Endodermal cell (in vitro differentiated cells): ENCODE results near the gene MBD5. TPM values are rescaled to one million over a fixed set of nuclear protein-coding genes. Genes with fewer than 3 reads are reported as not detected.
A peak's percentile ranks its signal among the peaks of the same experiment; 100 is the strongest.

ENCODE experiments used
- DNase-seq: peaks from one replicate; pipeline ENCODE4 v3.0.0-alpha.2; 2017
- H3K27ac ChIP-seq: 2 replicates; pipeline ENCODE4 v1.5.1; 2013; ENCODE audit warnings: mild to moderate bottlenecking, low read depth, low read length, moderate library complexity
- H3K27me3 ChIP-seq: 2 replicates; pipeline ENCODE4 v1.6.1; 2013; ENCODE audit warnings: mild to moderate bottlenecking, low read length, moderate library complexity; ENCODE audit not compliant: insufficient read depth, control insufficient read depth, poor library complexity, severe bottlenecking
- H3K36me3 ChIP-seq: 2 replicates; pipeline ENCODE4 v1.7.0; 2013; ENCODE audit warnings: mild to moderate bottlenecking, low read length, moderate library complexity; ENCODE audit not compliant: control insufficient read depth, insufficient read depth
- H3K4me1 ChIP-seq: one replicate; pipeline ENCODE4 v1.7.0; 2013; ENCODE audit warnings: low read length; ENCODE audit not compliant: control insufficient read depth, insufficient read depth
- H3K4me3 ChIP-seq: 2 replicates; pipeline ENCODE4 v1.5.1; 2013; ENCODE audit warnings: mild to moderate bottlenecking, low read length, moderate library complexity
- H3K9ac ChIP-seq: 2 replicates; pipeline ENCODE4 v1.6.1; 2013; ENCODE audit warnings: mild to moderate bottlenecking, low read length, moderate library complexity; ENCODE audit not compliant: poor library complexity, severe bottlenecking; ENCODE audit errors: extremely low read depth
- H3K9me3 ChIP-seq: 2 replicates; pipeline ENCODE4 v1.6.1; 2013; ENCODE audit warnings: mild to moderate bottlenecking, low read length, moderate library complexity; ENCODE audit not compliant: control insufficient read depth
- H3K27ac Mint-ChIP-seq: 2 replicates; pipeline ENCODE4 v1.8.0; 2020; ENCODE audit warnings: mixed read lengths
- H3K27me3 Mint-ChIP-seq: 2 replicates; pipeline ENCODE4 v1.8.0; 2021; ENCODE audit warnings: mild to moderate bottlenecking, mixed read lengths; ENCODE audit not compliant: insufficient read depth
- H3K36me3 Mint-ChIP-seq: 2 replicates; pipeline ENCODE4 v1.8.0; 2020; ENCODE audit warnings: low read depth, mixed read lengths
- H3K4me1 Mint-ChIP-seq: 2 replicates; pipeline ENCODE4 v1.8.0; 2020; ENCODE audit warnings: mixed read lengths
- H3K4me3 Mint-ChIP-seq: 2 replicates; pipeline ENCODE4 v1.8.0; 2020; ENCODE audit warnings: mild to moderate bottlenecking, moderate library complexity, mixed read lengths
- H3K9me3 Mint-ChIP-seq: 2 replicates; pipeline ENCODE4 v1.8.0; 2020; ENCODE audit warnings: mild to moderate bottlenecking, mixed read lengths
- CTCF ChIP-seq: fragments of 200-600 bp; sonication (generic); conservative IDR thresholded peaks from 2 replicates; pipeline ENCODE4 v1.5.0; 2021; ENCODE audit warnings: antibody characterized with exemption, mild to moderate bottlenecking
- WGBS, 2 experiments: methylation state at CpG; one replicate each; pipeline versions ENCODE4 v1.1.5 to v1.1.7; 2013; ENCODE audit warnings: missing lambda C conversion rate in 2 of 2, mixed read lengths in 1 of 2; ENCODE audit not compliant: insufficient coverage in 1 of 2, insufficient read length in 1 of 2; 5-methylcytosine and 5-hydroxymethylcytosine counted together
- total RNA-seq, 2 donors: library from RNA; stranded (reverse); fragmentation: NEBNext Ultra II Directional in 1 of 2; extraction: Animal tissue kit (Norgen Biotek cat#: 25700) in 1 of 2; gene quantifications; 2 replicates in 1 of 2; 3 replicates in 1 of 2; pipeline ENCODE4 v1.2.1, GENCODE V29; 2021

MBD5 gene
- total RNA-seq, 2 donors from 2014 or later, result 49.1 to 55.7 TPM

GRCh38 chr2:148130581-148130980 is 109.7 kb downstream of the MBD5 start:
- Mint-ChIP-seq H3K4me3 (no peak overlapping the region), H3K27me3 (no peaks in the 10 kb centered on the region), H3K36me3 (peaks cover 3% of the 10 kb centered on the region), H3K27ac (no peak overlapping the region), H3K9me3 (no peaks in the 10 kb centered on the region), H3K4me1 (peaks cover 2% of the 10 kb centered on the region)
- no peak overlapping the region for H3K27ac ChIP-seq
- 69 to 86% methylated on average over 2 to 3 of the region's 3 CpGs for whole genome bisulfite sequencing, 2 experiments
- no peak overlapping the region for H3K4me3 ChIP-seq
- H3K27me3 ChIP-seq, result no peaks in the 10 kb centered on the region
- H3K4me1 ChIP-seq, result no peaks in the 10 kb centered on the region
- no peak for DNase-seq
- H3K9me3 ChIP-seq, result no peaks in the 10 kb centered on the region
- H3K9ac ChIP-seq, result no peak overlapping the region
- H3K36me3 ChIP-seq, result no peaks in the 10 kb centered on the region
- no peak for TF ChIP-seq CTCF

- Histone ChIP-seq H3K27ac (no peak overlapping the region), H3K27me3 (no peaks in the 10 kb centered on the region), H3K9ac (no peak overlapping the region), H3K4me1 (no peaks in the 10 kb centered on the region), H3K9me3 (no peaks in the 10 kb centered on the region), H3K4me3 (no peak overlapping the region), H3K36me3 (no peaks in the 10 kb centered on the region)
- Mint-ChIP-seq H3K4me1 (peaks cover 2% of the 10 kb centered on the region), H3K9me3 (no peaks in the 10 kb centered on the region), H3K27ac (no peak overlapping the region), H3K4me3 (no peak overlapping the region), H3K27me3 (no peaks in the 10 kb centered on the region), H3K36me3 (no peaks in the 10 kb centered on the region)
- DNase-seq, result no peak
- no peak for TF ChIP-seq CTCF
- no CpG with 5 or more reads among the region's 1 CpG for WGBS, 2 experiments
These were observed 111.5 kb downstream of the MBD5 start for GRCh38 chr2:148132412-148132811.

GRCh38 chr2:148135705-148136104 is 114.8 kb downstream of the MBD5 start:
- Mint-ChIP-seq H3K36me3 (no peaks in the 10 kb centered on the region), H3K9me3 (no peaks in the 10 kb centered on the region), H3K27ac (peak overlapping the region; percentile 19), H3K4me1 (peaks cover 2% of the 10 kb centered on the region), H3K27me3 (no peaks in the 10 kb centered on the region), H3K4me3 (no peak overlapping the region)
- H3K9ac ChIP-seq, result no peak overlapping the region
- no peaks in the 10 kb centered on the region for H3K9me3 ChIP-seq
- WGBS, 2 experiments, result 93 to 100% methylated on average over 3 of the region's 3 CpGs
- no peak for TF ChIP-seq CTCF
- H3K27ac ChIP-seq, result no peak overlapping the region
- no peaks in the 10 kb centered on the region for H3K36me3 ChIP-seq
- no peaks in the 10 kb centered on the region for H3K4me1 ChIP-seq
- no peak for DNase-seq
- no peak overlapping the region for H3K4me3 ChIP-seq
- no peaks in the 10 kb centered on the region for H3K27me3 ChIP-seq
